ENCODE data around the gene THSD7B. TPM values are rescaled to one million over a fixed set of nuclear protein-coding genes. Genes with fewer than 3 reads are reported as not detected.

Gene THSD7B
- total RNA-seq, 3 donors from 2014 or later = not detected

DNA sequence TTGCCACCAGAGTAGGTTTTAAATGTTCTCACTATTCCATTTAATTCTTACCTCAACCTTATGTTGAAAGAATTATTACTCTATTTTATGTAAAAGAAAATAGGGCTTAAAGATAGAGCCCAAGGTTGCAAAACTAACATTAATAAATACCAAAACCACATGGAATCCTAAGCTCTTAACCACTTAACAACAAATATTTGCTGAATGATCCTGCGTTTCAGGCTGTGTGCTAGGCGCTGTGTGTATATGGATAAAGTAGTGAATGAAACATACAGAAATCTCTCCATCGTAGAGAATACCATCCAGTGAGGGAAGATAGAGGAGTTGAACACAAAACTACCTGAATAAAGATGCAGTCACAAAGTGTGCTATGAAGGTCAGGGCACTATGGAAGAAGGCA is 485.1 kb downstream of the THSD7B start:
- Mint-ChIP-seq H3K36me3 (ENCODE audit: insufficient read depth) (no peaks in the 10 kb centered on the region), H3K4me3 (no peak overlapping the region), H3K27me3 (ENCODE audit: low read depth) (no peaks in the 10 kb centered on the region), H3K9me3 (no peaks in the 10 kb centered on the region), H3K4me1 (ENCODE audit: low read depth) (no peaks in the 10 kb centered on the region)
- no peak for ATAC-seq
- DNase-seq = no peak

GRCh38 chr2:137251045-137251444 is 485.7 kb downstream of the THSD7B start:
- ATAC-seq = no peak
- no peak overlapping the region for H3K4me3 Mint-ChIP-seq
- no peaks in the 10 kb centered on the region for H3K36me3 Mint-ChIP-seq (ENCODE audit: insufficient read depth)
- no peak for DNase-seq
- H3K9me3 Mint-ChIP-seq = no peaks in the 10 kb centered on the region
- H3K27me3 Mint-ChIP-seq (ENCODE audit: low read depth) = no peaks in the 10 kb centered on the region
- H3K4me1 Mint-ChIP-seq (ENCODE audit: low read depth) = no peaks in the 10 kb centered on the region

- Mint-ChIP-seq H3K9me3 (no peaks in the 10 kb centered on the region), H3K27me3 (ENCODE audit: low read depth) (no peaks in the 10 kb centered on the region)
- peak in 1 of 2 donors; percentile 10 for ATAC-seq
These were observed 487.6 kb downstream of the THSD7B start for GRCh38 chr2:137252934-137253333.

DNA sequence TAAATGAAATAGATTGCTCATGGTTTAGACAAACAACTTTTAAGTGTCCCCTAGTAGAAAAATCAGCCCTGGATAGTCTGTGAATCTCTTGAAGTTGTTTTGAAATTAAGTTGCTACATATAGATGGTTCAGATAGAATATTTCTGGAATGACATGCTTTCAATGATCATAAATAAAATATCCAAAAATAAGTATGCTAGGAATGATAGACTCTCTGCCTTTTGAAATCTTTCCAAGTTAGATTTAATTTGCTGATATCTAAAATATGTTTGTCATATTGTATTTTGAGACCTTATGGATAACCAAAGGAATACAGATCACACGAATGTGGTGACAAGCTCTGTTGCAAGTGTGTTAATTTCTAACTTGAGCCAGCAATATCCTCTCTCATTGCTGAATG is 488.7 kb downstream of the THSD7B start:
- no peak overlapping the region for H3K4me3 Mint-ChIP-seq
- no peak for DNase-seq
- H3K27me3 Mint-ChIP-seq (ENCODE audit: low read depth) = no peaks in the 10 kb centered on the region
- H3K4me1 Mint-ChIP-seq (ENCODE audit: low read depth) = no peaks in the 10 kb centered on the region
- no peaks in the 10 kb centered on the region for H3K36me3 Mint-ChIP-seq (ENCODE audit: insufficient read depth)
- ATAC-seq = no peak
- H3K9me3 Mint-ChIP-seq = no peaks in the 10 kb centered on the region

More at GRCh38 chr2:137252934-137253333, 487.6 kb downstream of the THSD7B start:
- H3K36me3 Mint-ChIP-seq (ENCODE audit: insufficient read depth) = no peaks in the 10 kb centered on the region
- no peaks in the 10 kb centered on the region for H3K4me1 Mint-ChIP-seq (ENCODE audit: low read depth)
- no peak overlapping the region for H3K4me3 Mint-ChIP-seq
- no peak for DNase-seq

DNA sequence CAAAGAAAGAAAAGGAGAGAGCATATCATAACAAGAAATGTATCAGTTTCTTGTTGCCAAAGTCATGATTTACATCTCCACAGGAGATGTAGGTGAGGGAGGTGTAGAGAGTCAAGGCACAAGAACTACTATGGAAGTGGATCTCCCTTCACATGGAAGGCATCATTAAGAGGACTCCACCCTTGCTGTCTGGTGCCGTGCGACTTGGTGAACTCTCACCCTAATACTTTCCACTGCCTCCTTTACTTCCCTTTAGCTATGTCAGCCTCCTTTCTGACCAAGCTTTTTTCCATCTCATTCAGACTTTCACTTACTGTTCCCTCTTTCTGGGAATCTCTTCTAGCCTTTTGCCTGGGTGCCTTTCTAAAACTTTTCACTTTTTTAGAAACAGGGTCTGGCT is 490.0 kb downstream of the THSD7B start:
- ATAC-seq = no peak
- Mint-ChIP-seq H3K4me3 (no peak overlapping the region), H3K36me3 (ENCODE audit: insufficient read depth) (no peaks in the 10 kb centered on the region), H3K4me1 (ENCODE audit: low read depth) (no peaks in the 10 kb centered on the region), H3K27me3 (ENCODE audit: low read depth) (no peaks in the 10 kb centered on the region), H3K9me3 (no peaks in the 10 kb centered on the region)
- no peak for DNase-seq

- H3K9me3 Mint-ChIP-seq = no peaks in the 10 kb centered on the region
- no peaks in the 10 kb centered on the region for H3K4me1 Mint-ChIP-seq (ENCODE audit: low read depth)
- H3K27me3 Mint-ChIP-seq (ENCODE audit: low read depth) = no peaks in the 10 kb centered on the region
- no peak overlapping the region for H3K4me3 Mint-ChIP-seq
- H3K36me3 Mint-ChIP-seq (ENCODE audit: insufficient read depth) = no peaks in the 10 kb centered on the region
- no peak for ATAC-seq
- DNase-seq = no peak
These were observed 490.6 kb downstream of the THSD7B start for GRCh38 chr2:137255990-137256389.

DNA sequence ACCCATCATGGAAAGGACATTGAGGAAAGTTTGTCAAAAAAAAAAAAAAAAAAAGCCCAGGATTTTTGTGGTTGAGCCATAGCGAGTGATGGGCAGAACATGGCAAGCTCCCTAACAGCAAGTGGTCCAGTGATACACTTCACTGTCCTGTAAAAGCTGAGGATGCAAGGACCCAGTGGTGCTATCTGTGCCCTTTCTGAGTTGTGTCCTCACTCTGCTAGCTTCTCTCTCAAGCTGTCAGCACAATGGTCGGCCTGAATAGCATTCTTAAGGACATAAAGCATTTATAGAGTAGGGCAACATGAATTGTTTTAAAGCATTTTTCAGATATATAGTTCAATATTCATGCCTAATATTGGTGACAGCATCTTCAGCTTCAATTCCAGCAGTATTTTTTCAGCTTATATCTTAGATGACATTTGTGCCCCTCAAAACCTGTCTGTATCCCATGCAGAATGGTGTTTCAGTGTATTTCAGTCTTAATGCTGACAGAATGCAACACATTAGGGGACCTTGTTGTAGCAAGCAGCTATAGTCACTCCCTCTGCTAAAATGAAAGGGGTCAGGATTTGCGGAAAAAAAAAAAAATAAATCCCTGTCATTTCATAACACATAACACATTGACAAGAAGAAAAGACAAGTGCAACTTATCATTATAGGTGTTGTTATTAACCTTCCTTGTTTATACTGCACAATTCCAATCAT is 496.7 kb downstream of the THSD7B start:
- DNase-seq = no peak
- Mint-ChIP-seq H3K36me3 (ENCODE audit: insufficient read depth) (no peaks in the 10 kb centered on the region), H3K9me3 (no peaks in the 10 kb centered on the region), H3K4me3 (no peak overlapping the region), H3K27me3 (ENCODE audit: low read depth) (no peaks in the 10 kb centered on the region), H3K4me1 (ENCODE audit: low read depth) (no peaks in the 10 kb centered on the region)
- no peak for ATAC-seq

DNA sequence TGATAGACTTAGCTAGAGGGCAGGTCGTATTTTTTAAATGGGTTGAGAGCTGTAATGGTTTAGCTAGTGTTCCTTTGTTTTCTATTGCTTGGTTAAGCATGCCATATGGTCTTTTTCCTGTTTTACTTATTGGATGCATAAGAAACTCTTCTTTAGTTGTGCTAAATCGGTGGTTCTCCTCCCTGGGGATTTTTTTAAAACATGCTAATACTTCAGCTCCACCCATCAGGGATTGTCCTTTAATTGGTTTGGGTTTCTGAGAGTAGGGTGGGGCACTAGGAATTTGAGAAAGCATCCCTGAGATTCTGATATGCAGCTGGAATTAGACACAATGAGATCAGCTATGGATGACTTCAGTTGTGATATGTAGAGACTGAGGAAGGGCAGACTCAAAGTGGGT is 497.2 kb downstream of the THSD7B start:
- no peaks in the 10 kb centered on the region for H3K27me3 Mint-ChIP-seq (ENCODE audit: low read depth)
- no peaks in the 10 kb centered on the region for H3K9me3 Mint-ChIP-seq
- no peak for ATAC-seq
- H3K36me3 Mint-ChIP-seq (ENCODE audit: insufficient read depth) = no peaks in the 10 kb centered on the region
- DNase-seq = no peak
- no peaks in the 10 kb centered on the region for H3K4me1 Mint-ChIP-seq (ENCODE audit: low read depth)
- H3K4me3 Mint-ChIP-seq = no peak overlapping the region

DNA sequence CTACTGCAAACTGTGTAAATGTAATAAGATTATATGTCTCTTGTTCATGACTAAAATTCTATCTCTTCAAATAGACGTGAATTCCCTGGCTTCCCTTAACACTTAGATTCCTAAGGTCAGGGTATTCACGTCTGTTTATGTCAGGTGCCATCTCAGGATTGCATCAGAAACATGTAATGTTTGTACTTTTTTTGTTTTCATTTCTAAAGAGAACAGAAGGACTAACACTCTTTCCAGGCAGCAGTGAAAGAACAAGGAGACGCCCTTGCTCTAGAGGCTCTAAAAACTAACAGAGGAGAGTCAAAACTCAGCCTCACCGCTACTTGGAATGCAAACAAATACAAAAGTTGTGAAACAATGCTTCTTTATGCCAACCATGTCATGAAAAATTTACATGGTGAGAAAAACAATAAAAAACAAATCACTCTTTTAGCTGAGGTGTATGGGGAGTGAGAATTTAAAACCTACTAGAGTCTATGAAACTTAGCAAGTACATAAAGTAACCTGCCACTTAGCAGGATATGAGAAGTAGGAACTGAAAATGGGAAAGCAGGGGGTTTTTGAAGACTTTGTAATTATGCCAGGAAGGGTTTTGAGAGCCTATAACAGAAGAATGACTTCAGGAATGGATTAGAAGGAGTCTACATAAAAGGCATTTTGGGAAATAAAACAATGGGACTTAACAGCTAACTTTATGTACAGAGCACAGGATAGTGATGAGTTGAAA is 522.7 kb downstream of the THSD7B start:
- Mint-ChIP-seq H3K36me3 (ENCODE audit: insufficient read depth) (no peaks in the 10 kb centered on the region), H3K9me3 (peaks cover 14% of the 10 kb centered on the region), H3K27me3 (ENCODE audit: low read depth) (no peaks in the 10 kb centered on the region), H3K4me1 (ENCODE audit: low read depth) (no peaks in the 10 kb centered on the region), H3K4me3 (no peak overlapping the region)
- ATAC-seq = no peak
- DNase-seq = no peak

- ATAC-seq = no peak
- Mint-ChIP-seq H3K4me1 (ENCODE audit: low read depth) (no peaks in the 10 kb centered on the region), H3K9me3 (no peaks in the 10 kb centered on the region), H3K36me3 (ENCODE audit: insufficient read depth) (no peaks in the 10 kb centered on the region), H3K27me3 (ENCODE audit: low read depth) (no peaks in the 10 kb centered on the region), H3K4me3 (no peak overlapping the region)
- DNase-seq = no peak
These were observed 526.7 kb downstream of the THSD7B start for GRCh38 chr2:137291836-137292570.

GRCh38 chr2:137298377-137298776 is 533.0 kb downstream of the THSD7B start:
- Mint-ChIP-seq H3K4me1 (ENCODE audit: low read depth) (no peaks in the 10 kb centered on the region), H3K36me3 (ENCODE audit: insufficient read depth) (no peaks in the 10 kb centered on the region), H3K27me3 (ENCODE audit: low read depth) (no peaks in the 10 kb centered on the region), H3K9me3 (no peaks in the 10 kb centered on the region), H3K4me3 (no peak overlapping the region)
- no peak for DNase-seq
- ATAC-seq = no peak

GRCh38 chr2:137300987-137301386 is 535.6 kb downstream of the THSD7B start:
- ATAC-seq = no peak

DNA sequence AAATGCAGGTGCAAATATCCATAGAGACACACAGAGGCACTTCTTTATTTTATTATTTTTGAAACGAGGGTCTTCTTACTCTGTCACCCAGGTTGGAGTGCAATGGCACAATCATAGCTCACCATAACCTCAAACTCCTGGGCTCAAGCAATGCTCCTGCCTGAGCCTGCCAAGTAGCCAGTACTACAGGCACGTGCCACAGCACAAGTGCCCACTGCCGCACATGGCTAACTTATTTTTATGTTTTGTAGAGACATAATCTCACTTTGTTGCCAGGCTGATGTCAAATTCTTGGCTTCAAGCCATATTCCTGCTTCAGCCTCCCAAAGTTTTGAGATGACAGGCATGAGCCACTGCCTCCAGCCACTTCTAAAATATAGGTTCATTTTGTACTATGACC is 537.6 kb downstream of the THSD7B start:
- ATAC-seq (no peak), DNase-seq (no peak)
- Mint-ChIP-seq H3K27me3 (ENCODE audit: low read depth) (no peaks in the 10 kb centered on the region), H3K9me3 (no peaks in the 10 kb centered on the region), H3K36me3 (ENCODE audit: insufficient read depth) (no peaks in the 10 kb centered on the region), H3K4me1 (ENCODE audit: low read depth) (no peaks in the 10 kb centered on the region), H3K4me3 (no peak overlapping the region)

More at GRCh38 chr2:137300987-137301386, 535.6 kb downstream of the THSD7B start:
- Mint-ChIP-seq H3K9me3 (no peaks in the 10 kb centered on the region), H3K27me3 (ENCODE audit: low read depth) (no peaks in the 10 kb centered on the region), H3K36me3 (ENCODE audit: insufficient read depth) (no peaks in the 10 kb centered on the region), H3K4me1 (ENCODE audit: low read depth) (no peaks in the 10 kb centered on the region), H3K4me3 (no peak overlapping the region)
- no peak for DNase-seq

GRCh38 chr2:137316075-137316474 is 550.7 kb downstream of the THSD7B start:
- H3K4me1 Mint-ChIP-seq (ENCODE audit: low read depth) = no peaks in the 10 kb centered on the region
- no peak for ATAC-seq
- no peak overlapping the region for H3K4me3 Mint-ChIP-seq

DNA sequence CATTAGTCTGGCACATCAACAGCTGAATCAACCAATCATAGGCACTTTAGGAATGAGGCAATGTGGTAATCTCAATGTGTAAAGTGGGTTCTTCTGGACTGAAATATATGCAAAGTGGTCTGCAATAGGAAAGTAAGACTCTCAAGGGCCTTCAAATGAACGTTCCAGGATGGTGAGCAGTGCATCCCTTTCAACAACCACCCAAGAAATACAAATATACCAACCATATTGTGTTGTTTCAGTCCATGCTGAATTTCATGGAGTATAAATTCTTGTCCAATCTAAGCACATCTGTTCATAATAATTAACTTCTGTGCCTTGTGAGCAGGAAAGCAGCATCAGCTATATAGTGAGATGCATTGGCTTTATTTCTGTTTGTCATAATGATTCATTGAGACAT is 556.2 kb downstream of the THSD7B start:
- no peaks in the 10 kb centered on the region for H3K27me3 Mint-ChIP-seq (ENCODE audit: low read depth)
- no peak overlapping the region for H3K4me3 Mint-ChIP-seq
- no peaks in the 10 kb centered on the region for H3K36me3 Mint-ChIP-seq (ENCODE audit: insufficient read depth)
- DNase-seq (no peak), ATAC-seq (no peak)
- H3K4me1 Mint-ChIP-seq (ENCODE audit: low read depth) = no peaks in the 10 kb centered on the region
- H3K9me3 Mint-ChIP-seq = no peaks in the 10 kb centered on the region

More at GRCh38 chr2:137316075-137316474, 550.7 kb downstream of the THSD7B start:
- no peak for DNase-seq
- Mint-ChIP-seq H3K27me3 (ENCODE audit: low read depth) (no peaks in the 10 kb centered on the region), H3K36me3 (ENCODE audit: insufficient read depth) (no peaks in the 10 kb centered on the region), H3K9me3 (no peaks in the 10 kb centered on the region)

Data from activated T-cell treated with anti-CD3 and anti-CD28 coated beads, Interleukin-2, amount 50 U/mL, for 4 hours (primary cell).